Measurements from ENCODE around the gene IL25.
A peak's percentile ranks its signal among the peaks of the same experiment; 100 is the strongest.

The IL25 gene

DNA sequence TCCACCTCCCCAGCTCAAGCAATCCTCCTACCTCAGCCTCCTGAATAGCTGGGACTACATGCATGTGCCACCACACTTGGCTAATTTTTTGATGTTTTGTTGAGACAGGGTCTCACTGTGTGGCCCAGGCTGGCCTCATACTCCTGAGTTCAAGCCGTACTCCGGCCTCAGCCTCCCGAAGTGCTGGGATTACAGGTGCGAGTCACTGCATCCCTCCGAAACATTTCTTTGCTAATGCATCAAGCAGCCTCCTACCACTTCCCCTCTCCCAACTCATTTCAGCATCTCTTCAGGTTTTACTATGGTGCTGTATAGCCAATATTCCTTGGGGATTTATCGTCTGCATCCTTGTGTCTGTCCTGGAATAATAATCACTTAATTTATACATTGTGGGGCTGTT, 17.6 kb upstream of the IL25 start:
- DNase-seq = no peak

DNA sequence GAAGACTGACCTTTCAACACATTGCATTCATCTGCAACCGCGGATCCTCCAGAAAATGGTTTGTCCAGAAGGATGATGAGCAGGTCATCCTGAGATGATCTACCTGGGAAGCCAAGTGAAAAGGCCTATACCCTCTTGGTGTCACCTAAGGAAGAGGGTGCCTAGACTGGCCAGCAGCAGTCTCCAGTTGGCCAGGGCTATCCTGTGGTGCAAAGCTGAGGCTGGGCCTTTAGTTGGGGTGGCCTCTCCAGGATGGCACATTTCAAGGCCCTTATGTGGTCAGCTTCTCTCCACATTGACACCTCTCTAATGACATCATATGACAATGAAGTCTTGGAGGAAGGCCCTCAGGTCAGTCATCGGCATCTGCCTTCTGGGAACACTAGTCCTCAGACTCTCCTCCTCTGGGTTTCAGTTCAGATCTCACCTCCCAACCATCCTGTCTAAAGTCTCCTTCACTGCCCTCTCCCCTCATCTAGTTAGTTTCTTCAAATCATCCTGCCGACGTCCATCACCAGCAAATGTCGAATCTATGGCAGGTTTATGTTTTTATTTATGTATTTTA, 16.7 kb upstream of the IL25 start:
- DNase-seq = no peak

- DNase-seq = no peak
Observed at GRCh38 chr14:23356662-23357061, 15.9 kb upstream of the IL25 start.

GRCh38 chr14:23357261-23357660, 15.3 kb upstream of the IL25 start:
- no peak for DNase-seq

- DNase-seq = no peak
Observed at GRCh38 chr14:23358042-23358441, 14.6 kb upstream of the IL25 start.

DNA sequence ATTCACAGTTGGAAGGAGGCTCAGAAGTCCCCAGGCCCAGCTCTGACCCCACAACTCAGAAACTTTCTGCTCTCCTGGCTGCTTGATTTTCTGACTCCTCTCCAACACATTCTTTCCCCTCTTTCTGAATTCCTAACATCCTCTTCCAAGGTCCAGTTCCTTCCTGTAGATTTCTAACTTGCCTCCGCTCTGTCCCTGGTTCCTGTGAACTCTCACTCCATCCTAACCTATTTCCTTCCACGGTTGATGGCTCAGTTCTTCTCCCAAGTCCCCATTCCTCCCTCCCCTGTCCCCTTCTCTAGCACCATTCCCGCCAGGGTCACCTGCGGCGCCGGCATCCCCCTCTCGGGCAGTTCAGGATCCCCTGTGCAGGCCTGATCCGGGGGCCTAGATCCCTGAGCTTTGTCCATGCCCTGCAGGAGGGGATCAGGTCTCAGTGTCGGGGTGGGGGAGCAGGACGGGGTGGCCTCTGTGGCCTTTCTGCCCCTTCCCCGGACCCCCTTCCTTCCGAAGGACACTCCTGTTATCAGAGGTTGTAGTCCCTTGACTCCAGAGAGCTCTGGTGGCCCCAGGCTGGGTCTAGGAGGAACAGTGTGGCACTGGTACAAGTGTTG, 13.9 kb upstream of the IL25 start:
- no peak for DNase-seq

- no peak for DNase-seq
Observed at GRCh38 chr14:23359167-23359626, 13.4 kb upstream of the IL25 start.

- DNase-seq = no peak
Observed at GRCh38 chr14:23359722-23360447, 12.7 kb upstream of the IL25 start.

DNA sequence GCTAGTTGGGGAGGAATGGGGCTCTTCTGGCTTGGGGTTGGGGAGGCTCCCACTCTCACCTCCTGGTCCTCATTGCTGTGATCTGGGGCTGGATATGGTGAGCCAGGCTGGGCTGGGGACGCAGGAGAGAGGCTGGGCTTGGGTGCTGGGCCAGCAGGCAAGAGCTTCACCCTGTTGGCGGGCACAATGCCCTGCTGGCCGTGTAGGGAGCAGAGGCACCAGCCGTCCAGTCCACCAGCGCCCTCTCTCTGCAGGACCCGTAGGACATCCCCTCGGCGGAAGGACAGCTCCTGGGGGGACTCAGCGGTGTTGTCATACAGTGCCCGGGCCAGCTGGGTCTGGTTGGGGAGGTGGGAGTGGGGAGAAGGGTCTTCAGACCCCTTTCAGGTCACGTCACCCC, 12.1 kb upstream of the IL25 start:
- DNase-seq = peak in 1 of 4 experiments; percentile 15

- DNase-seq = no peak
Observed at GRCh38 chr14:23361320-23361719, 11.3 kb upstream of the IL25 start.

- DNase-seq = no peak
Observed at GRCh38 chr14:23361763-23362162, 10.8 kb upstream of the IL25 start.

GRCh38 chr14:23362200-23362599, 10.4 kb upstream of the IL25 start:
- no peak for DNase-seq

- no peak for DNase-seq
Observed at GRCh38 chr14:23364164-23365035, 8.2 kb upstream of the IL25 start.

GRCh38 chr14:23365036-23365731, 7.4 kb upstream of the IL25 start, which contains the start of gene EFS:
EFS (minus strand) TSS chr14:23365172; CDS start chr14:23365025, 147 bp downstream.
- peak in 1 of 4 experiments; percentile 9 for DNase-seq

GRCh38 chr14:23365732-23366425, 6.7 kb upstream of the IL25 start:
- no peak for DNase-seq

GRCh38 chr14:23366426-23366921, 6.1 kb upstream of the IL25 start:
- DNase-seq = no peak

- no peak for DNase-seq
Observed at GRCh38 chr14:23370221-23370620, 2.4 kb upstream of the IL25 start.

DNA sequence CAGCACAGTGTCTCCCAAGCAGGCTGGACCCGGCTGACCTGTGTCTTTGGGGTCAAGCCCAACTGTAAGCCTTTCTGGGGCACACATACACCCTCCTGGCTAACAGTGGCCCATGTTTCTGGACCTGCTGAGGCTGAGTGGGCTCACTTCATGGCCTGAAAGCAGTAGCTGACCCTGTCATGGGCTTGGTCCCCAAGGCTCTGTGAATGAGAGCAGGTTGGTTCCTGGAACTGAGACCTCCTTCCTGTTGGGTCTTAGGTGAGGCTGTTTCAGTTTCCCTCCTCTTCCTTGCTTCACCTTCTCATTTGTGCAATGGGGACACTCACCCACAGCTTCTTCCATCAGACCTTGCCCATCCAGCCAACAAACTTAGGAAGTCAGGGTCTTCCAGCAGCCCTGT, 744 bp upstream of the IL25 start:
- no peak for DNase-seq

GRCh38 chr14:23373041-23373440, 432 bp downstream of the IL25 start:
- DNase-seq = no peak

- no peak for DNase-seq
Observed at GRCh38 chr14:23375527-23376251, 3.1 kb downstream of the IL25 start.

All from suppressor macrophage (primary cell).